ENCODE data around the gene ZNF747.
"Not testable (repeated sequence)": the region's sequence is repeated elsewhere in the genome, so short reads cannot be mapped to it uniquely, and the experiment has no call there.

The ZNF747 gene

GRCh38 chr16:30533748-30534367, 800 bp downstream of the ZNF747 start:
- peak; percentile 10 for DNase-seq (ENCODE audit: low read depth)

GRCh38 chr16:30533146-30533522, 1.5 kb downstream of the ZNF747 start:
- no peak for DNase-seq (ENCODE audit: low read depth)

- DNase-seq (ENCODE audit: low read depth), result no peak
These were observed 2.1 kb downstream of the ZNF747 start for GRCh38 chr16:30532285-30533145.

- no peak for DNase-seq (ENCODE audit: low read depth)
These were observed 4.3 kb downstream of the ZNF747 start for GRCh38 chr16:30530163-30531037.

GRCh38 chr16:30528799-30529457, 5.7 kb downstream of the ZNF747 start:
- DNase-seq (ENCODE audit: low read depth), result no peak

- DNase-seq (ENCODE audit: low read depth), result peak; percentile 39
These were observed 7.0 kb downstream of the ZNF747 start for GRCh38 chr16:30527635-30528178.

GRCh38 chr16:30526823-30527634, 7.6 kb downstream of the ZNF747 start:
- DNase-seq (ENCODE audit: low read depth), result peak; percentile 98

GRCh38 chr16:30526137-30526822, 8.4 kb downstream of the ZNF747 start, which contains the start of gene ZNF768:
Gene ZNF768, minus strand, starts transcription at chr16:30526566. Its CDS starts 153 bp downstream, at chr16:30526413.
- peak; percentile 53 for DNase-seq (ENCODE audit: low read depth)

- no peak for DNase-seq (ENCODE audit: low read depth)
These were observed 8.9 kb downstream of the ZNF747 start for GRCh38 chr16:30525844-30526136.

GRCh38 chr16:30524575-30525568, 9.8 kb downstream of the ZNF747 start:
- no peak for DNase-seq (ENCODE audit: low read depth)

- DNase-seq (ENCODE audit: low read depth), result no peak
These were observed 10.7 kb downstream of the ZNF747 start for GRCh38 chr16:30523768-30524574.

GRCh38 chr16:30522702-30523463, 11.8 kb downstream of the ZNF747 start:
- not testable (repeated sequence) for DNase-seq (ENCODE audit: low read depth)

GRCh38 chr16:30521873-30522641, 12.6 kb downstream of the ZNF747 start:
- no peak for DNase-seq (ENCODE audit: low read depth)

- no peak for DNase-seq (ENCODE audit: low read depth)
These were observed 13.2 kb downstream of the ZNF747 start for GRCh38 chr16:30521476-30521872.

- no peak for DNase-seq (ENCODE audit: low read depth)
These were observed 15.3 kb downstream of the ZNF747 start for GRCh38 chr16:30519120-30520049.

Data from EH (cell line).